SK-N-MC (cell line): ENCODE measurements around the gene B3GALT4.

Experiments
- EZH2 ChIP-seq: fragments of 200-600 bp; sonication (generic); IDR thresholded peaks from one replicate; pipeline ENCODE4 v1.6.1; 2017; ENCODE audit warnings: antibody characterized with exemption
- FOXP2 ChIP-seq: optimal IDR thresholded peaks from 2 replicates; pipeline ENCODE3; 2011; ENCODE audit warnings: mild to moderate bottlenecking, moderate library complexity; ENCODE audit not compliant: insufficient read depth; ENCODE audit errors: extremely low read length, control extremely low read depth
- POLR2AphosphoS5 ChIP-seq: IDR thresholded peaks from 2 replicates; pipeline ENCODE4 v1.6.1; 2012; ENCODE audit warnings: mild to moderate bottlenecking, low read depth, low read length, borderline replicate concordance

GRCh38 chr6:33314515-33314942 is 37.6 kb downstream of the B3GALT4 start:
- TF ChIP-seq EZH2 (no peak), POLR2AphosphoS5 (peak; percentile 50), FOXP2 (no peak)
